Endothelial cell of umbilical vein (primary cell): Measurements from ENCODE around the gene CNOT6.

ENCODE experiments used
- CTCF ChIP-seq, 2 donors: IDR thresholded peaks; 1 replicate in 1 of 2; 2 replicates in 1 of 2; pipeline ENCODE4 v1.5.1; 2011; ENCODE audit warnings: low read length in 2 of 2, mild to moderate bottlenecking in 2 of 2, moderate library complexity in 2 of 2, control low read depth in 1 of 2, inconsistent platforms in 1 of 2, low read depth in 1 of 2; ENCODE audit not compliant: insufficient read depth in 1 of 2; ENCODE audit errors: extremely low read depth in 1 of 2
- EZH2 ChIP-seq: IDR thresholded peaks from 2 replicates; pipeline ENCODE4 v1.6.1; 2012; ENCODE audit warnings: borderline replicate concordance, low read depth, mild to moderate bottlenecking, moderate library complexity, low read length, inconsistent platforms; ENCODE audit not compliant: severe bottlenecking
- JUN ChIP-seq: IDR thresholded peaks from 2 replicates; pipeline ENCODE4 v1.6.1; 2011; ENCODE audit warnings: borderline replicate concordance, low read depth; ENCODE audit not compliant: insufficient read length, insufficient read depth
- MAX ChIP-seq: IDR thresholded peaks from 2 replicates; pipeline ENCODE4 v1.6.1; 2011; ENCODE audit not compliant: insufficient read depth, insufficient read length
- POLR2AphosphoS5 ChIP-seq: IDR thresholded peaks from 2 replicates; pipeline ENCODE4 v1.6.1; 2012; ENCODE audit warnings: low read depth, mild to moderate bottlenecking, control low read depth, low read length, moderate library complexity; ENCODE audit not compliant: insufficient read depth

- TF ChIP-seq CTCF (IDR thresholded peaks at IDR 0.05; ENCODE audit: extremely low read depth in 1 of 2, insufficient read depth in 1 of 2, low read depth in 1 of 2, low read length in 2 of 2), result no peak
- TF ChIP-seq JUN, result no peak
- no peak for TF ChIP-seq EZH2
- no peak for TF ChIP-seq MAX
- TF ChIP-seq POLR2AphosphoS5, result no peak
These were observed 2.7 kb upstream of the CNOT6 start for GRCh38 chr5:180491496-180491895.
